Measurements from ENCODE around the gene HMCES. TPM values are rescaled to one million over a fixed set of nuclear protein-coding genes. Genes with fewer than 3 reads are reported as not detected.
A peak's percentile ranks its signal among the peaks of the same experiment; 100 is the strongest.

HMCES gene
- 42.1 TPM for polyA plus RNA-seq (2012; ENCODE audit: low read depth, missing spikeins)

GRCh38 chr3:129278439-129278965 is at the start of gene HMCES:
Gene HMCES (plus strand): TSS chr3:129278870. CDS start chr3:129279733, 863 bp downstream.
- DNase-seq (ENCODE audit: insufficient read length, low spot score): peak; percentile 68
- no peak for TF ChIP-seq SPI1 (IDR thresholded peaks at IDR 0.05; ENCODE audit: low read depth, low read length)
- no peak for TF ChIP-seq PAX5 (IDR thresholded peaks at IDR 0.05; ENCODE audit: insufficient read depth, low read length, severe bottlenecking)
- TF ChIP-seq POLR2AphosphoS5 (IDR thresholded peaks at IDR 0.05; ENCODE audit: low read depth, low read length): no peak; the same call in 1 of the 2 replicates
- TF ChIP-seq POLR2A (IDR thresholded peaks at IDR 0.05; ENCODE audit: low read depth, low read length): no peak
- TF ChIP-seq POU2F2 (IDR thresholded peaks at IDR 0.05; ENCODE audit: low read depth, low read length): no peak; the same call in 1 of the 2 replicates
- TF ChIP-seq TAF1 (IDR thresholded peaks at IDR 0.05; ENCODE audit: low read depth, low read length): no peak
- peak; percentile 89 for FAIRE-seq

- no peak for TF ChIP-seq POLR2AphosphoS5 (IDR thresholded peaks at IDR 0.05; ENCODE audit: low read depth, low read length)
- TF ChIP-seq TAF1 (IDR thresholded peaks at IDR 0.05; ENCODE audit: low read depth, low read length): no peak
- TF ChIP-seq POLR2A (IDR thresholded peaks at IDR 0.05; ENCODE audit: low read depth, low read length): no peak
- TF ChIP-seq PAX5 (IDR thresholded peaks at IDR 0.05; ENCODE audit: insufficient read depth, low read length, severe bottlenecking): no peak
- no peak for TF ChIP-seq SPI1 (IDR thresholded peaks at IDR 0.05; ENCODE audit: low read depth, low read length)
- no peak for TF ChIP-seq POU2F2 (IDR thresholded peaks at IDR 0.05; ENCODE audit: low read depth, low read length)
- FAIRE-seq (no peak), DNase-seq (ENCODE audit: insufficient read length, low spot score) (no peak)
Observed at GRCh38 chr3:129228891-129229585, 49.6 kb upstream of the HMCES start.

GRCh38 chr3:129230311-129231019 is 48.2 kb upstream of the HMCES start:
- FAIRE-seq: no peak
- DNase-seq (ENCODE audit: insufficient read length, low spot score): no peak
- TF ChIP-seq TAF1 (IDR thresholded peaks at IDR 0.05; ENCODE audit: low read depth, low read length) (no peak), POU2F2 (IDR thresholded peaks at IDR 0.05; ENCODE audit: low read depth, low read length) (no peak), POLR2AphosphoS5 (IDR thresholded peaks at IDR 0.05; ENCODE audit: low read depth, low read length) (no peak), PAX5 (IDR thresholded peaks at IDR 0.05; ENCODE audit: insufficient read depth, low read length, severe bottlenecking) (no peak), POLR2A (IDR thresholded peaks at IDR 0.05; ENCODE audit: low read depth, low read length) (no peak), SPI1 (IDR thresholded peaks at IDR 0.05; ENCODE audit: low read depth, low read length) (no peak)

GRCh38 chr3:129231331-129232119 is 47.1 kb upstream of the HMCES start:
- peak; percentile 69 for FAIRE-seq
- no peak for DNase-seq (ENCODE audit: insufficient read length, low spot score)
- TF ChIP-seq POU2F2 (IDR thresholded peaks at IDR 0.05; ENCODE audit: low read depth, low read length) (no peak), SPI1 (IDR thresholded peaks at IDR 0.05; ENCODE audit: low read depth, low read length) (no peak)

- TF ChIP-seq POU2F2 (IDR thresholded peaks at IDR 0.05; ENCODE audit: low read depth, low read length) (no peak), SPI1 (IDR thresholded peaks at IDR 0.05; ENCODE audit: low read depth, low read length) (peak; percentile 99)
- FAIRE-seq (peak; percentile 81), DNase-seq (ENCODE audit: insufficient read length, low spot score) (peak; percentile 55)
Observed at GRCh38 chr3:129233538-129233937, 45.1 kb upstream of the HMCES start.

- TF ChIP-seq POLR2A (IDR thresholded peaks at IDR 0.05; ENCODE audit: low read depth, low read length) (no peak), SPI1 (IDR thresholded peaks at IDR 0.05; ENCODE audit: low read depth, low read length) (no peak), POLR2AphosphoS5 (IDR thresholded peaks at IDR 0.05; ENCODE audit: low read depth, low read length) (no peak), TAF1 (IDR thresholded peaks at IDR 0.05; ENCODE audit: low read depth, low read length) (no peak), PAX5 (IDR thresholded peaks at IDR 0.05; ENCODE audit: insufficient read depth, low read length, severe bottlenecking) (no peak), POU2F2 (IDR thresholded peaks at IDR 0.05; ENCODE audit: low read depth, low read length) (no peak)
- DNase-seq (ENCODE audit: insufficient read length, low spot score): no peak
- no peak for FAIRE-seq
Observed at GRCh38 chr3:129234441-129234840, 44.2 kb upstream of the HMCES start.

- DNase-seq (ENCODE audit: insufficient read length, low spot score) (no peak), FAIRE-seq (no peak)
- TF ChIP-seq SPI1 (IDR thresholded peaks at IDR 0.05; ENCODE audit: low read depth, low read length): no peak
- TF ChIP-seq POLR2AphosphoS5 (IDR thresholded peaks at IDR 0.05; ENCODE audit: low read depth, low read length): no peak
- no peak for TF ChIP-seq PAX5 (IDR thresholded peaks at IDR 0.05; ENCODE audit: insufficient read depth, low read length, severe bottlenecking)
- TF ChIP-seq POLR2A (IDR thresholded peaks at IDR 0.05; ENCODE audit: low read depth, low read length): no peak
- no peak for TF ChIP-seq TAF1 (IDR thresholded peaks at IDR 0.05; ENCODE audit: low read depth, low read length)
- no peak for TF ChIP-seq POU2F2 (IDR thresholded peaks at IDR 0.05; ENCODE audit: low read depth, low read length)
Observed at GRCh38 chr3:129235344-129235917, 43.2 kb upstream of the HMCES start.

- FAIRE-seq (no peak), DNase-seq (ENCODE audit: insufficient read length, low spot score) (no peak)
- no peak for TF ChIP-seq SPI1 (IDR thresholded peaks at IDR 0.05; ENCODE audit: low read depth, low read length)
- no peak for TF ChIP-seq TAF1 (IDR thresholded peaks at IDR 0.05; ENCODE audit: low read depth, low read length)
- TF ChIP-seq POLR2AphosphoS5 (IDR thresholded peaks at IDR 0.05; ENCODE audit: low read depth, low read length): no peak
- no peak for TF ChIP-seq POLR2A (IDR thresholded peaks at IDR 0.05; ENCODE audit: low read depth, low read length)
- TF ChIP-seq POU2F2 (IDR thresholded peaks at IDR 0.05; ENCODE audit: low read depth, low read length): no peak
- no peak for TF ChIP-seq PAX5 (IDR thresholded peaks at IDR 0.05; ENCODE audit: insufficient read depth, low read length, severe bottlenecking)
Observed at GRCh38 chr3:129238945-129239705, 39.5 kb upstream of the HMCES start.
